K562 (cell line): Measurements from ENCODE around the gene DHDH. TPM values are rescaled to one million over a fixed set of nuclear protein-coding genes. Genes with fewer than 3 reads are reported as not detected.

Experiments
- FOXJ2 ChIP-seq: fragments of 200-800 bp; sonication (Bioruptor generic); IDR thresholded peaks from 2 replicates; pipeline ENCODE4 v1.6.1; 2016; ENCODE audit warnings: missing genetic modification characterization, missing compliant biosample characterization
- FOXM1 ChIP-seq, 2 experiments: fragments of 450-650 bp in 1 of 2; sonication (generic) in 1 of 2; formaldehyde crosslinking in 1 of 2; IDR thresholded peaks; 2 replicates each; pipeline versions ENCODE4 v1.6.1 to v1.9.0; 2017 to 2022; ENCODE audit warnings: low read depth in 2 of 2, mild to moderate bottlenecking in 2 of 2, missing genetic modification reagents in 1 of 2, moderate library complexity in 1 of 2
- FOXP1 ChIP-seq: sonication (generic); formaldehyde crosslinking; IDR thresholded peaks from 2 replicates; pipeline ENCODE4 v1.8.0; 2022; ENCODE audit warnings: mild to moderate bottlenecking, missing genetic modification reagents
- TFAM ChIP-seq: fragments of 250-450 bp; sonication (Bioruptor Pico); conservative IDR thresholded peaks from 2 replicates; pipeline ENCODE4 v1.5.0; 2021; ENCODE audit warnings: mild to moderate bottlenecking, moderate library complexity
- TFAP4 ChIP-seq: sonication (generic); formaldehyde crosslinking; IDR thresholded peaks from 2 replicates; pipeline ENCODE4 v1.8.0; 2022; ENCODE audit warnings: missing genetic modification reagents, mild to moderate bottlenecking, moderate library complexity, borderline replicate concordance
- ZSCAN29 ChIP-seq: fragments of 450-650 bp; IDR thresholded peaks from 2 replicates; pipeline ENCODE4 v1.6.1; 2017
- polyA plus RNA-seq, 8 experiments: library from polyadenylated mRNA; depleted of rRNA in 4 of 8; stranded (reverse) in 5 of 8; unstranded in 3 of 8; fragments of >200 nt; fragmentation: Nextera tagmentation in 2 of 8; fragmentation: Illumina TruSeq in 1 of 8; extraction: Ambion mirVana in 2 of 8; extraction: Trizol in 1 of 8; gene quantifications; 2 replicates each; pipeline versions ENCODE4 v1.2.1 to v1.2.3, GENCODE V29; 2011 to 2014; ENCODE audit warnings: inconsistent platforms in 1 of 8, missing spikeins in 1 of 8
- total RNA-seq, 7 experiments: library from RNA; depleted of rRNA in 6 of 7; stranded (reverse); fragments of >200 nt in 6 of 7; fragmentation: Illumina TruSeq in 2 of 7; extraction: Trizol in 2 of 7; gene quantifications; 2 replicates each; pipeline versions ENCODE4 v1.2.1 to v1.2.3, GENCODE V29; 2011 to 2021; ENCODE audit warnings: low replicate concordance in 1 of 7
- TF ChIP-seq, protein P1 (sequence below): fragments of 450-650 bp; IDR thresholded peaks from 2 replicates; pipeline ENCODE4 v1.6.1; 2016; ENCODE audit warnings: mild to moderate bottlenecking, moderate library complexity
- TF ChIP-seq, protein P2 (sequence below): fragments of 200-400 bp; formaldehyde crosslinking; IDR thresholded peaks from 2 replicates; pipeline ENCODE4 v1.6.1; 2017; ENCODE audit warnings: mild to moderate bottlenecking, low read depth, low read length, moderate library complexity

DHDH gene
- total and polyA plus RNA-seq, 9 of the 15 experiments (the other 6 are each of a cell fraction or from before 2014, with no cell fraction given): 0.37 to 1.9 (median 0.87) TPM

GRCh38 chr19:48988860-48989259, 55.4 kb downstream of the DHDH start (continued):
- TF ChIP-seq, protein P1, sequence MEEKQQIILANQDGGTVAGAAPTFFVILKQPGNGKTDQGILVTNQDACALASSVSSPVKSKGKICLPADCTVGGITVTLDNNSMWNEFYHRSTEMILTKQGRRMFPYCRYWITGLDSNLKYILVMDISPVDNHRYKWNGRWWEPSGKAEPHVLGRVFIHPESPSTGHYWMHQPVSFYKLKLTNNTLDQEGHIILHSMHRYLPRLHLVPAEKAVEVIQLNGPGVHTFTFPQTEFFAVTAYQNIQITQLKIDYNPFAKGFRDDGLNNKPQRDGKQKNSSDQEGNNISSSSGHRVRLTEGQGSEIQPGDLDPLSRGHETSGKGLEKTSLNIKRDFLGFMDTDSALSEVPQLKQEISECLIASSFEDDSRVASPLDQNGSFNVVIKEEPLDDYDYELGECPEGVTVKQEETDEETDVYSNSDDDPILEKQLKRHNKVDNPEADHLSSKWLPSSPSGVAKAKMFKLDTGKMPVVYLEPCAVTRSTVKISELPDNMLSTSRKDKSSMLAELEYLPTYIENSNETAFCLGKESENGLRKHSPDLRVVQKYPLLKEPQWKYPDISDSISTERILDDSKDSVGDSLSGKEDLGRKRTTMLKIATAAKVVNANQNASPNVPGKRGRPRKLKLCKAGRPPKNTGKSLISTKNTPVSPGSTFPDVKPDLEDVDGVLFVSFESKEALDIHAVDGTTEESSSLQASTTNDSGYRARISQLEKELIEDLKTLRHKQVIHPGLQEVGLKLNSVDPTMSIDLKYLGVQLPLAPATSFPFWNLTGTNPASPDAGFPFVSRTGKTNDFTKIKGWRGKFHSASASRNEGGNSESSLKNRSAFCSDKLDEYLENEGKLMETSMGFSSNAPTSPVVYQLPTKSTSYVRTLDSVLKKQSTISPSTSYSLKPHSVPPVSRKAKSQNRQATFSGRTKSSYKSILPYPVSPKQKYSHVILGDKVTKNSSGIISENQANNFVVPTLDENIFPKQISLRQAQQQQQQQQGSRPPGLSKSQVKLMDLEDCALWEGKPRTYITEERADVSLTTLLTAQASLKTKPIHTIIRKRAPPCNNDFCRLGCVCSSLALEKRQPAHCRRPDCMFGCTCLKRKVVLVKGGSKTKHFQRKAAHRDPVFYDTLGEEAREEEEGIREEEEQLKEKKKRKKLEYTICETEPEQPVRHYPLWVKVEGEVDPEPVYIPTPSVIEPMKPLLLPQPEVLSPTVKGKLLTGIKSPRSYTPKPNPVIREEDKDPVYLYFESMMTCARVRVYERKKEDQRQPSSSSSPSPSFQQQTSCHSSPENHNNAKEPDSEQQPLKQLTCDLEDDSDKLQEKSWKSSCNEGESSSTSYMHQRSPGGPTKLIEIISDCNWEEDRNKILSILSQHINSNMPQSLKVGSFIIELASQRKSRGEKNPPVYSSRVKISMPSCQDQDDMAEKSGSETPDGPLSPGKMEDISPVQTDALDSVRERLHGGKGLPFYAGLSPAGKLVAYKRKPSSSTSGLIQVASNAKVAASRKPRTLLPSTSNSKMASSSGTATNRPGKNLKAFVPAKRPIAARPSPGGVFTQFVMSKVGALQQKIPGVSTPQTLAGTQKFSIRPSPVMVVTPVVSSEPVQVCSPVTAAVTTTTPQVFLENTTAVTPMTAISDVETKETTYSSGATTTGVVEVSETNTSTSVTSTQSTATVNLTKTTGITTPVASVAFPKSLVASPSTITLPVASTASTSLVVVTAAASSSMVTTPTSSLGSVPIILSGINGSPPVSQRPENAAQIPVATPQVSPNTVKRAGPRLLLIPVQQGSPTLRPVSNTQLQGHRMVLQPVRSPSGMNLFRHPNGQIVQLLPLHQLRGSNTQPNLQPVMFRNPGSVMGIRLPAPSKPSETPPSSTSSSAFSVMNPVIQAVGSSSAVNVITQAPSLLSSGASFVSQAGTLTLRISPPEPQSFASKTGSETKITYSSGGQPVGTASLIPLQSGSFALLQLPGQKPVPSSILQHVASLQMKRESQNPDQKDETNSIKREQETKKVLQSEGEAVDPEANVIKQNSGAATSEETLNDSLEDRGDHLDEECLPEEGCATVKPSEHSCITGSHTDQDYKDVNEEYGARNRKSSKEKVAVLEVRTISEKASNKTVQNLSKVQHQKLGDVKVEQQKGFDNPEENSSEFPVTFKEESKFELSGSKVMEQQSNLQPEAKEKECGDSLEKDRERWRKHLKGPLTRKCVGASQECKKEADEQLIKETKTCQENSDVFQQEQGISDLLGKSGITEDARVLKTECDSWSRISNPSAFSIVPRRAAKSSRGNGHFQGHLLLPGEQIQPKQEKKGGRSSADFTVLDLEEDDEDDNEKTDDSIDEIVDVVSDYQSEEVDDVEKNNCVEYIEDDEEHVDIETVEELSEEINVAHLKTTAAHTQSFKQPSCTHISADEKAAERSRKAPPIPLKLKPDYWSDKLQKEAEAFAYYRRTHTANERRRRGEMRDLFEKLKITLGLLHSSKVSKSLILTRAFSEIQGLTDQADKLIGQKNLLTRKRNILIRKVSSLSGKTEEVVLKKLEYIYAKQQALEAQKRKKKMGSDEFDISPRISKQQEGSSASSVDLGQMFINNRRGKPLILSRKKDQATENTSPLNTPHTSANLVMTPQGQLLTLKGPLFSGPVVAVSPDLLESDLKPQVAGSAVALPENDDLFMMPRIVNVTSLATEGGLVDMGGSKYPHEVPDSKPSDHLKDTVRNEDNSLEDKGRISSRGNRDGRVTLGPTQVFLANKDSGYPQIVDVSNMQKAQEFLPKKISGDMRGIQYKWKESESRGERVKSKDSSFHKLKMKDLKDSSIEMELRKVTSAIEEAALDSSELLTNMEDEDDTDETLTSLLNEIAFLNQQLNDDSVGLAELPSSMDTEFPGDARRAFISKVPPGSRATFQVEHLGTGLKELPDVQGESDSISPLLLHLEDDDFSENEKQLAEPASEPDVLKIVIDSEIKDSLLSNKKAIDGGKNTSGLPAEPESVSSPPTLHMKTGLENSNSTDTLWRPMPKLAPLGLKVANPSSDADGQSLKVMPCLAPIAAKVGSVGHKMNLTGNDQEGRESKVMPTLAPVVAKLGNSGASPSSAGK: no peak
- TF ChIP-seq FOXP1 (CRISPR knock-in tag) (no peak), FOXJ2 (tag) (no peak), TFAM (no peak), ZSCAN29 (no peak), TFAP4 (CRISPR knock-in tag) (no peak), FOXM1 (IDR thresholded peaks at IDR 0.05; ENCODE audit: low read depth) (no peak), FOXM1 (CRISPR knock-in tag; IDR thresholded peaks at IDR 0.05; ENCODE audit: low read depth) (no peak)
- TF ChIP-seq, protein P2, sequence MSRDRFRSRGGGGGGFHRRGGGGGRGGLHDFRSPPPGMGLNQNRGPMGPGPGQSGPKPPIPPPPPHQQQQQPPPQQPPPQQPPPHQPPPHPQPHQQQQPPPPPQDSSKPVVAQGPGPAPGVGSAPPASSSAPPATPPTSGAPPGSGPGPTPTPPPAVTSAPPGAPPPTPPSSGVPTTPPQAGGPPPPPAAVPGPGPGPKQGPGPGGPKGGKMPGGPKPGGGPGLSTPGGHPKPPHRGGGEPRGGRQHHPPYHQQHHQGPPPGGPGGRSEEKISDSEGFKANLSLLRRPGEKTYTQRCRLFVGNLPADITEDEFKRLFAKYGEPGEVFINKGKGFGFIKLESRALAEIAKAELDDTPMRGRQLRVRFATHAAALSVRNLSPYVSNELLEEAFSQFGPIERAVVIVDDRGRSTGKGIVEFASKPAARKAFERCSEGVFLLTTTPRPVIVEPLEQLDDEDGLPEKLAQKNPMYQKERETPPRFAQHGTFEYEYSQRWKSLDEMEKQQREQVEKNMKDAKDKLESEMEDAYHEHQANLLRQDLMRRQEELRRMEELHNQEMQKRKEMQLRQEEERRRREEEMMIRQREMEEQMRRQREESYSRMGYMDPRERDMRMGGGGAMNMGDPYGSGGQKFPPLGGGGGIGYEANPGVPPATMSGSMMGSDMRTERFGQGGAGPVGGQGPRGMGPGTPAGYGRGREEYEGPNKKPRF: no peak
